Activated CD4-positive, alpha-beta T cell treated with anti-CD3 and anti-CD28 coated beads, Interleukin-2, Interleukin-4, amounts not matched to agents 100 ng/mL and 50 ng/mL, durations not matched to agents 16 hours and 8 hours (primary cell): ENCODE results near the gene CACNA1A.
A peak's percentile ranks its signal among the peaks of the same experiment; 100 is the strongest.
"Not testable (repeated sequence)": the region's sequence is repeated elsewhere in the genome, so short reads cannot be mapped to it uniquely, and the experiment has no call there.

ENCODE experiments used
- DNase-seq: peaks from one replicate; pipeline ENCODE4 v3.0.0-alpha.2; 2020; ENCODE audit warnings: low spot score

The CACNA1A gene

GRCh38 chr19:13198634-13199033 lies 307.6 kb downstream of the CACNA1A start:
- DNase-seq = no peak

- DNase-seq = peak; percentile 42
Observed at GRCh38 chr19:13195678-13196077, 310.6 kb downstream of the CACNA1A start.

DNA sequence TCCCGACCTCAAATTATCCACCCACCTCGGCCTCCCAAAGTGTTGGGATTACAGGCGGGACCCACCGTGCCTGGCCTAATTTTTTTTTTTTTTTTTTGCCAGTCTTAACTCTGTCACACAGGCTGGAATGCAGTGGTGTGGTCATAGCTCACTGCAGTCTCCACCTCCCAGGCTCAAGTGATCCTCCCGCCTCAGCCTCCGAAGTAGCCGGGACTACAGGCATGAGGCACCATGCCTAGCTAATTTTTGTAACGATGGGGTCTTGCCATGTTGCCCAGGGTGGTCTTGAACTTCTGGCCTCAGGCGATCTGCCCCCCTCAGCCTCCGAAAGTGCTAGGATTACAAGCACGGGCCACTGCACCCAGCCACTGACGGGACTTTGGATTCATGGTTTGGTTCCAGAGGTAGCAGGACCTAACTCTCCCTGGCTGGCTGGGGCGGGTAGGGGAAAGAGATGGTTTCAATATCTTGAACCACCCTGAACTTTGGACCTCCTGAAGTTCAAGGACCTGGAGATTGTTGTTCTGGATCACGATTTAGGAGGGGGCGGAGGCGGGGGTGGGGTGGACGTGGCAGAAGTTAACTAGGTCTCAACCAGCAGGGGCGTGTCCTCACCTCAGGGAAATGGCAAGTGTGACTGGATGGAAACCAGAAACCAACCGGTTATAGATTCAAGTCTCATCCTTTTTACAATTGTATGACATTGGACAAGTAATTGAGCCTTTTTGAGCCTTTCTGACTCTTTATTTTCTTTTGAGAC lies 315.3 kb downstream of the CACNA1A start:
- no peak for DNase-seq

- no peak for DNase-seq
Observed at GRCh38 chr19:13189600-13189999, 316.7 kb downstream of the CACNA1A start.

GRCh38 chr19:13187419-13187818 lies 318.9 kb downstream of the CACNA1A start:
- DNase-seq = no peak

DNA sequence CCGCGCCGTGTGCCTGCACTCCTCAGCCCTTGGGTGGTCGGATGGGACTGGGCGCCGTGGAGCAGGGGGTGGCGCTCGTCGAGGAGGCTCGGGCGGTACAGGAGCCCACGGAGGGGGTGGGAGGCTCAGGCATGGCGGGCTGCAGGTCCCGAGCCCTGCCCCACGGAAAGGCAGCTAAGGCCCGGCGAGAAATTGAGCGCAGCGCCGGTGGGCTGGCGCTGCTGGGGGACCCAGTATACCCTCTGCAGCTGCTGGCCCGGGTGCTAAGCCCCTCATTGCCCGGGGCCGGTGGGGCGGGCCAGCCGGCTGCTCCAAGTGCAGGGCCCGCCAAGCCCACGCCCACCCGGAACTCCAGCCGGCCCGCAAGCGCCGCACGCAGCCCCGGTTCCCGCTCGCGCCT lies 319.6 kb downstream of the CACNA1A start:
- not testable (repeated sequence) for DNase-seq

DNA sequence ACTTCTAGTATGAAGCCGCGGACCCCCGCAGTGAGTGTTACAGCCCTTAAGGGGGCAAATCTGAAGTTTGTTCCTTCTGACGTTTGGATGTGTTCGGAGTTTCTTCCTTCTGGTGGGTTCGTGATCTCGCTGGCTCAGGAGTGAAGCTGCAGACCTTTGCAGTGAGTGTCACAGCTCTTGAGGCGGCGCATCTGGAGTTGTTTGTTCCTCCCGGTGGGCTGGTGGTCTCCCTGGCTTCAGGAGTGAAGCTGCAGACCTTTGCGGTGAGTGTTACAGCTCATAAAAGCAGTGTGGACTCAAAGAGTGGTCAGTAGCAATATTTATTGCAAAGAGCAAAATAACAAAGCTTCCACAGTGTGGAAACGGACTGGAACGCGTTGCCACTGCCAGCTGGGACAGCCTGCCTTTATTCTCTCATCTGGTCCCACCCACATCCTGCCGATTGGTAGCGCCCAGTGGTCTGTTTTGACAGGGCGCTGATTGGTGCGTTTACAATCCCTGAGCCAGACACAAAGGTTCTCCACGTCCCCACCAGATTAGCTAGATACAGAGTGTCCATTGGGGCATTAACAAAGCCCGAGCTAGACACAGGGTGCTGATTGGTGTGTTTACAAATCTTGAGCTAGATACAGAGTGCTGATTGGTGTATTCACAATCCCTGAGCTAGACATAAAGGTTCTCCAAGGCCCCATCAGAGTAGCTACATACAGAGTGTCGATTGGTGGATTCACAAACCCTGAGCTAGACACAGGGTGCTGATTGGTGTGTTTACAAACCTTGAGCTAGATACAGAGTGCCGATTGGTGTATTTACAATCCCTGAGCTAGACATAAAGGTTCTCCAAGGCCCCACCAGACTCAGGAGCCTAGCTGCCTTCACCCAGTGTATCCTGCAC lies 320.3 kb downstream of the CACNA1A start:
- not testable (repeated sequence) for DNase-seq

DNA sequence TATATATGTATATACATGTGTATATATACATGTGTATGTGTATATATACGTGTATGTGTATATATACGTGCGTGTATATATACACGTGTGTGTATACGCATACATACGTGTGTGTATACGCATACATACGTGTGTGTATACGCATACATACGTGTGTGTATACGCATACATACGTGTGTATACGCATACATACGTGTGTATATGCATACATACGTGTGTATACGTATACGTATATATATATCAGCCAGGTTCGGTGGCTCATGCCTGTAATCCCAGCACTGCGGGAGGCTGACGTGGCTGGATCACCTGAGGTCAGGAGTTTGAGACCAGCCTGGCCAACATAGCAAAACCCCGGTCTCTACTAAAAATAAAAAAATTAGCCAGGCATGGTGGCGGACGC lies 321.4 kb downstream of the CACNA1A start:
- not testable (repeated sequence) for DNase-seq

- DNase-seq = no peak
Observed at GRCh38 chr19:13181747-13182388, 324.4 kb downstream of the CACNA1A start.

DNA sequence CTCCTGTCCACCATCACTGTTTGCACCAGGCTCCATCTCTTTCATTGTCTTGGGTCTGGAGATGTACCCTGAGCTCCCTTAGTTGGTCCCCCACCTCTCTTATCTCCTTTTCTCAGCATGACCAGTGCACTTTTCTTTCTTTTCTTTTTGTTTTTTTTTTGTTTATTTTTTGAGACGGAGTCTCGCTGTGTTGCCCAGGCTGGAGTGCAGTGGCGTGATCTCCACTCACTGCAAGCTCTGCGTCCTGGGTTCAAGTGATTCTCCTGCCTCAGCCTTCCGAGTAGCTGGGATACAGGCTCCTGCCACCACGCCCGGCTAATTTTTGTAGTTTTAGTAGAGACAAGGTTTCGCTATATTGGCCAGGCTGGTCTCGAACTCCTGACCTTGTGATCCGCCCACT lies 328.0 kb downstream of the CACNA1A start:
- not testable (repeated sequence) for DNase-seq

DNA sequence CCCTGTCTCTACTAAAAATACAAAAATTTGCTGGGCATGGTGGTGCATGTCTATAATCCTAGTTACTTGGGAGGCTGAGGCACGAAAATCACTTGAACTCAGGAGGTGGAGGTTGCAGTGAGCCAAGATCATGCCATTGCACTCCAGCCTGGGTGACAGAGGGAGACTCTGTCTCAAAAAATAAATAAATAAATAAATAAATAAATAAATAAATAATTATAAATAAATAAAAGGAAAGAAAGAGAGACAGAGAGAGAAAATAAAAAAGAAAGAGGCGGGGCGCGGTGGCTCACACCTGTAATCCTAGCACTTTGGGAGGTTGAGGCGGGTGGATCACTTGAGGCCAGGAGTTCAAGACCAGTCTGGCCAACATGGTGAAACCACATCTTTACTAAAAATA lies 328.7 kb downstream of the CACNA1A start:
- DNase-seq = not testable (repeated sequence)

GRCh38 chr19:13176345-13176744 lies 329.9 kb downstream of the CACNA1A start:
- no peak for DNase-seq

- no peak for DNase-seq
Observed at GRCh38 chr19:13173139-13173737, 333.0 kb downstream of the CACNA1A start.

DNA sequence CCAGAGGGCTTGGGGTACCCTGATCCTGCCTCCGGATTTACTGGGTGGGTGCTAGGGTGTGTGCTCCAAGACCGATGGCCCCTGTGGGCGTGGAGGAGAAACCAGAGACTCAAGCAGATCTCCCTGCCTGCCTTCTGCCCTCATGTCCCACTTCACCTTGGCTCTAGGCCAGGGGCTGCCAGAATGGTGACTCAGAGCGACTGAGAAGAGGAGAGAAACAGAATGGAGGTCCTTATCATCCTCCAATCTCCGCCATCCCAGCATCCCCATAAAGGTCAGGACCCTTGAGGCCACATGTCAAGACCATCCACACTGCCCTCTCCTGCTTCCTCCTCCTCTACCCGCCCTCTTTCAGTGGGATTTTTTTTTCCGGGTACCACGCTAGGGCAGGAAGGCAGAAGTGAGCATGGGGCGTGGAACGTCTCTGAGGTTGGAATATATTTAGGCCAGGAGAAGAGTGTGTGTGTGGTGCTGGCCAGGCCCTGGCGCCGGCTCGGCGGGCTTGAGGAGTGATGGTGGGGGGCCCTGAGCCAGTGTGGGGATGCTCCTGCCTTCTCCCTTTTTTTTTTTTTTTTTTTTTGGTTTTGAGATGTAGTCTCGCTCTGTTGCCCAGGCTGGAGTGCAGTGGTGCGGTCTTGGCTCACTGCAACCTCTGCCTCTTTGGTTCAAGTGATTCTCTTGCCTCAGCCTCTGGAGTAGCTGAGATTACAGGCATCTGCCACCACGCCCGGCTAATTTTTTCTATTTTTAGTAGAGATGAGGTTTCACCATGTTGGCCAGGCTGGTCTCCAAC lies 333.7 kb downstream of the CACNA1A start:
- DNase-seq = no peak

GRCh38 chr19:13171146-13171545 lies 335.1 kb downstream of the CACNA1A start:
- no peak for DNase-seq

- DNase-seq = no peak
Observed at GRCh38 chr19:13169769-13170168, 336.5 kb downstream of the CACNA1A start.

DNA sequence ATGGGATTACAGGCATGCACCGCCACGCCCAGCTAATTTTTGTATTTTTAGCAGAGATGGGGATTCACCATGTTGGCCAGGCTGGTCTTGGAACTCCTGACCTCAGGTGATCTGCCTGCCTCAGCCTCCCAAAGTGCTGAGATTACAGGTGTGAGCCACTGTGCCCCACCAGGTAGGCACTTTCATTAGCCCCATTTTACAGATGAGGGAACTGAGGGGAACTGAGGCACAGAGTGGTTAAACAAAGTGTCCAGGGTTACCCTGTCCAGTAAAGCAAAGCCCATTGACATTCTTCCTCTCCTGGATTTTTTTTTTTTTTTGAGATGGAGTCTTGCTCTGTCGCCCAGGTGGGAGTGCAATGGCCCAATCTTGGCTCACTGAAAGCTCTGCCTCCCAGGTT lies 340.1 kb downstream of the CACNA1A start:
- DNase-seq = not testable (repeated sequence)

DNA sequence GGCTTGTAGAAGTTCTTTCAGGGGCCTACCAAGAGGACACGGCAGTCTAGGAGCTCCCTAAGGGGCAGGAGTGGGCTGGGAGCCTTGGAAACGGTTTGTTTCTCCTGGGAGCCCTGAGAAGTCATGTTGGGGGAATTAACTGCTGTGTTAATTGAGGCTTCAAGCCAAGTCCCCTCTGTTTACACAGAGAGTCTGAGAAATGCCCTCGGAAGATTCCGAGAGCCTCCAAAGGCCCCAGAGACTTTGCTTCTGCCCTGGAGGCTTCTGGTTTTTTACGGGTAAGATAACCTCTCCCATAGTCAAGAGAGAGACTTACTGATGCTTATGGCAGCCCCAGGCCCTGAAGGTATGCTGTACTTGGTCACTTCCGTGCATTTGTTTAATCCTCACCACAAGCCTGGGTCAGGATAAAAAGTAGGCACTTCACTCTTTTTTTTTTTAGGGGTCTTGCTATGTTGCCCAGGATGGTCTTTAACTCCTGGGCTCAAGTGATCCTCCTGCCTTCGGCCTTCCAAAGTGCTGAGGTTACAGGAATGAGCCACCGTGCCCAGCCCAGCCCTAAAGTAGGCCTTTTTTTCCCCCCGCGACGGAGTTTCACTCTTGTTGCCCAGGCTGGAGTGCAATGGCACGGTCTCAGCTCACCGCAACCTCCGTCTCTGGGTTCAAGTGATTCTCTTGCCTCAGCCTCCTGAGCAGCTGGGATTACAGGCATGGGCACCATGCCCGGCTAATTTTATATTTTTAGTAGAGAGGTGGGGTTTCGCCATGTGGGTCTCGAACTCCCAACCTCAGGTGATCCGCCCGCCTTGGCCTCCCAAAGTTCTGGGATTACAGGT lies 340.9 kb downstream of the CACNA1A start:
- DNase-seq = no peak

GRCh38 chr19:13164343-13165161 lies 341.7 kb downstream of the CACNA1A start:
- peak; percentile 37 for DNase-seq
